NB4 (cell line): ENCODE results near the gene TRPM1.

Source experiments
- DNase-seq: peaks from one replicate; pipeline ENCODE4 v3.0.0; 2010; ENCODE audit warnings: low read depth
- H3K4me3 ChIP-seq: one replicate; pipeline ENCODE4 v1.5.1; 2011; ENCODE audit warnings: mild to moderate bottlenecking, low read depth, low read length, moderate library complexity
- CTCF ChIP-seq: IDR thresholded peaks from one replicate; pipeline ENCODE4 v1.5.1; 2012; ENCODE audit warnings: low read depth, low read length
- MAX ChIP-seq: IDR thresholded peaks from 2 replicates; pipeline ENCODE4 v1.6.1; 2011; ENCODE audit warnings: low read depth, low read length
- MYC ChIP-seq: IDR thresholded peaks from 2 replicates; pipeline ENCODE4 v1.6.1; 2011; ENCODE audit warnings: low read depth, low read length
- POLR2A ChIP-seq: IDR thresholded peaks from 2 replicates; pipeline ENCODE4 v1.6.1; 2011; ENCODE audit warnings: mild to moderate bottlenecking; ENCODE audit not compliant: insufficient read length; ENCODE audit errors: extremely low read depth

Gene TRPM1

GRCh38 chr15:31039961-31040360 is 61.6 kb downstream of the TRPM1 start:
- H3K4me3 ChIP-seq, result no peak overlapping the region
- no peak for DNase-seq
- TF ChIP-seq POLR2A, result no peak
- TF ChIP-seq MYC, result no peak
- no peak for TF ChIP-seq CTCF

GRCh38 chr15:31037731-31038477 is 63.6 kb downstream of the TRPM1 start:
- no peak overlapping the region for H3K4me3 ChIP-seq
- TF ChIP-seq MAX (no peak), CTCF (no peak), POLR2A (no peak)
- DNase-seq, result no peak

GRCh38 chr15:31036783-31037182 is 64.7 kb downstream of the TRPM1 start:
- no peak for TF ChIP-seq MYC
- no peak for TF ChIP-seq MAX
- TF ChIP-seq CTCF, result no peak
- no peak for TF ChIP-seq POLR2A
- DNase-seq, result peak; percentile 14
- H3K4me3 ChIP-seq, result no peak overlapping the region

GRCh38 chr15:31035610-31036009 is 65.9 kb downstream of the TRPM1 start:
- no peak overlapping the region for H3K4me3 ChIP-seq
- TF ChIP-seq MYC, result no peak
- TF ChIP-seq MAX, result no peak
- TF ChIP-seq CTCF, result no peak
- no peak for TF ChIP-seq POLR2A
- DNase-seq, result no peak

GRCh38 chr15:31034152-31034551 is 67.4 kb downstream of the TRPM1 start:
- no peak overlapping the region for H3K4me3 ChIP-seq
- no peak for TF ChIP-seq MYC
- no peak for TF ChIP-seq MAX
- no peak for TF ChIP-seq POLR2A
- TF ChIP-seq CTCF, result no peak
- DNase-seq, result no peak
